ENCODE data around the gene DOCK10. TPM values are rescaled to one million over a fixed set of nuclear protein-coding genes. Genes with fewer than 3 reads are reported as not detected.

Gene DOCK10
- total and polyA plus RNA-seq, 4 donors: 7.6 to 81.8 (median 42.6) TPM

DNA sequence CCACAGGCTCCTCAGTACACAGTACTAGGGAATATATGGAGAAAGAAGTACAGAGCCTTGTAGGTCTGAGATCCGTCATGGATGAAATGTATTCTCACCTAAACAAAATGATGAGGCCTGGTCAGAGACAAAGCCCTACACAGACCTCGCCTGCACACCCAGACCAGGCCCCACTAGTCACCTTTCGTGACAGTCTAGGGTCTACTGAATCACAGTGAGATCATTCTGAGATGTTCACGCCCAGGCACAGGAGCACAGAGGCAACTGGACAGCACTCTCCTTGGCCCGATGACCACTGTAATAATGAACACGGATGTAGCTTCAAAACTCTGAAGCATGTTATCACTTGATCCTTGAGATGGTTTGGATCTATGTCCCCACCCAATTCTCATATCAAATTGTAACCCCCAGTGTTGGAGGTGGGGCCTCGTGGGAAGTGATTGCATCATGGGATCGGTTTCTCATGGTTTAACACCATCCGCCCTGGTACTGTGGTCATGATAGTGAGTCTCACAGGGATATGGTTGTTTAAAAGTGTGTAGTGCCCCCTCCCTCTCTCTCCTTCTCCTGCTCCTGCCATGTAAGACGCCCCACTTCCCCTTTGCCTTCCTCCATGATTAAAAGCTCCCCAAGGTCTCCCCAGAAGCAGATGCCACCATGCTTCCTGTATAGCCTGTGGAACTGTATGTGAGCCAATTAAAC, 15.1 kb downstream of the DOCK10 start:
- H3K36me3 ChIP-seq (ENCODE audit: control insufficient read depth in 1 of 2, insufficient read depth in 2 of 2, low read length in 1 of 2): no peaks in the 10 kb centered on the region
- no peaks in the 10 kb centered on the region for H3K9me3 ChIP-seq (ENCODE audit: control insufficient read depth, low read length)
- no peak overlapping the region for H3K27ac ChIP-seq (ENCODE audit: low read depth in 1 of 2, low read length in 2 of 2)
- 95 to 97% methylated on average over 10 of the region's 10 CpGs for WGBS, 2 donors
- DNase-seq: no peak
- no peaks in the 10 kb centered on the region for H3K4me1 ChIP-seq (ENCODE audit: control insufficient read depth in 1 of 2, insufficient read depth in 2 of 2, low read length in 2 of 2)
- H3K27me3 ChIP-seq (ENCODE audit: control insufficient read depth in 1 of 2, insufficient read depth in 2 of 2, low read length in 1 of 2): no peaks in the 10 kb centered on the region
- ATAC-seq (ENCODE audit: low FRiP score): no peak
- no peak overlapping the region for H3K4me3 ChIP-seq (ENCODE audit: low read length in 2 of 2)
- intact Hi-C loops (cut with DNase I): no loop called here

GRCh38 chr2:225025917-225026571, 16.2 kb downstream of the DOCK10 start:
- no peaks in the 10 kb centered on the region for H3K36me3 ChIP-seq (ENCODE audit: control insufficient read depth in 1 of 2, insufficient read depth in 2 of 2, low read length in 1 of 2)
- 92 to 93% methylated on average over 2 of the region's 2 CpGs for WGBS, 2 donors
- intact Hi-C loops (cut with DNase I): no loop called here
- H3K27ac ChIP-seq (ENCODE audit: low read depth in 1 of 2, low read length in 2 of 2): no peak overlapping the region
- no peaks in the 10 kb centered on the region for H3K27me3 ChIP-seq (ENCODE audit: control insufficient read depth in 1 of 2, insufficient read depth in 2 of 2, low read length in 1 of 2)
- H3K9me3 ChIP-seq (ENCODE audit: control insufficient read depth, low read length): no peaks in the 10 kb centered on the region
- DNase-seq: no peak
- no peak overlapping the region for H3K4me3 ChIP-seq (ENCODE audit: low read length in 2 of 2)
- no peaks in the 10 kb centered on the region for H3K4me1 ChIP-seq (ENCODE audit: control insufficient read depth in 1 of 2, insufficient read depth in 2 of 2, low read length in 2 of 2)
- no peak for ATAC-seq (ENCODE audit: low FRiP score)

- WGBS, 2 donors: 56 to 71% methylated on average over 4 of the region's 4 CpGs
- intact Hi-C loops (cut with DNase I): no loop called here
- H3K4me3 ChIP-seq (ENCODE audit: low read length in 2 of 2): no peak overlapping the region
Observed at GRCh38 chr2:225022188-225022587, 20.1 kb downstream of the DOCK10 start.

DNA sequence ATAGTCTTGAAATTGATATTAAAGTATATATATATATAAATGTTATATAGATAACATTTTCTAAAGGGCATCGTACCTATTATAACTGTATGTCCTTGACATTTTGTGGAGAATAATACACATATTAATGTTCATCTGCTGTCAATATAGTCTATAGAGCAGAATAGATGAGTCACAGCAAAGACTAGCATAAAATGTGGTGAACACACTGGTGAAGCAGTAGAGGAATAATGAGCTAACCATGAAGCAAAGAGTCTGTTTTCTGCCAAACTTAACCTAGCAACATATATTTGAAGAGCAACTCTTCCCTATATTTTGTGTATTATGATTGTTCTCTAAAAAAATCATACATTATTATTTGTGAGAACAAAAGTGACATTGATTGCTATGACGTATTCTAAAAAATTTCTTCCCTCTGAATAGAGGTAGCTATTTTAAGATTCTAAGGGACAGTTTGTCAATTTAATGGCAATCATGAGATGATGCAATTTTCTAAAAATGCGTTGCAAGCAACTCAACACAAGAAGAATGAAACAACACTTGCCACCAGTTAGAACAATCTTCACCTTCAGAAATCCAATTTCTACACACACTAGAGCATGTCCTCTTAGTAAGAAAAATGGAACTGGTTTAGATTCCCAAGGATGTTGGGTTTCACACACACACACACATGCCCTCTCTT, 22.0 kb downstream of the DOCK10 start:
- Histone ChIP-seq H3K9me3 (ENCODE audit: control insufficient read depth, low read length) (no peaks in the 10 kb centered on the region), H3K27me3 (ENCODE audit: control insufficient read depth in 1 of 2, insufficient read depth in 2 of 2, low read length in 1 of 2) (no peaks in the 10 kb centered on the region), H3K4me3 (ENCODE audit: low read length in 2 of 2) (no peak overlapping the region), H3K36me3 (ENCODE audit: control insufficient read depth in 1 of 2, insufficient read depth in 2 of 2, low read length in 1 of 2) (no peaks in the 10 kb centered on the region), H3K4me1 (ENCODE audit: control insufficient read depth in 1 of 2, insufficient read depth in 2 of 2, low read length in 2 of 2) (no peaks in the 10 kb centered on the region), H3K27ac (ENCODE audit: low read depth in 1 of 2, low read length in 2 of 2) (no peak overlapping the region)
- DNase-seq (no peak), ATAC-seq (ENCODE audit: low FRiP score) (no peak)
- intact Hi-C loops (cut with DNase I): no loop called here
- 91 to 95% methylated on average over 3 of the region's 3 CpGs for WGBS, 2 donors

More at GRCh38 chr2:225022188-225022587, 20.1 kb downstream of the DOCK10 start:
- no peak for DNase-seq
- no peaks in the 10 kb centered on the region for H3K9me3 ChIP-seq (ENCODE audit: control insufficient read depth, low read length)
- no peak for ATAC-seq (ENCODE audit: low FRiP score)
- H3K27me3 ChIP-seq (ENCODE audit: control insufficient read depth in 1 of 2, insufficient read depth in 2 of 2, low read length in 1 of 2): no peaks in the 10 kb centered on the region
- H3K36me3 ChIP-seq (ENCODE audit: control insufficient read depth in 1 of 2, insufficient read depth in 2 of 2, low read length in 1 of 2): no peaks in the 10 kb centered on the region
- no peak overlapping the region for H3K27ac ChIP-seq (ENCODE audit: low read depth in 1 of 2, low read length in 2 of 2)
- H3K4me1 ChIP-seq (ENCODE audit: control insufficient read depth in 1 of 2, insufficient read depth in 2 of 2, low read length in 2 of 2): no peaks in the 10 kb centered on the region

GRCh38 chr2:225019105-225019504, 23.2 kb downstream of the DOCK10 start:
- H3K4me3 ChIP-seq (ENCODE audit: low read length in 2 of 2): no peak overlapping the region
- intact Hi-C loops (cut with DNase I): no loop called here
- no peaks in the 10 kb centered on the region for H3K4me1 ChIP-seq (ENCODE audit: control insufficient read depth in 1 of 2, insufficient read depth in 2 of 2, low read length in 2 of 2)
- no peaks in the 10 kb centered on the region for H3K36me3 ChIP-seq (ENCODE audit: control insufficient read depth in 1 of 2, insufficient read depth in 2 of 2, low read length in 1 of 2)
- ATAC-seq (ENCODE audit: low FRiP score) (no peak), DNase-seq (no peak)
- no peaks in the 10 kb centered on the region for H3K27me3 ChIP-seq (ENCODE audit: control insufficient read depth in 1 of 2, insufficient read depth in 2 of 2, low read length in 1 of 2)
- WGBS, 2 donors: 96 to 98% methylated on average over 4 of the region's 4 CpGs
- no peak overlapping the region for H3K27ac ChIP-seq (ENCODE audit: low read depth in 1 of 2, low read length in 2 of 2)
- H3K9me3 ChIP-seq (ENCODE audit: control insufficient read depth, low read length): no peaks in the 10 kb centered on the region

GRCh38 chr2:225017713-225018112, 24.6 kb downstream of the DOCK10 start:
- H3K27me3 ChIP-seq (ENCODE audit: control insufficient read depth in 1 of 2, insufficient read depth in 2 of 2, low read length in 1 of 2): no peaks in the 10 kb centered on the region
- DNase-seq (no peak), ATAC-seq (ENCODE audit: low FRiP score) (no peak)
- H3K4me3 ChIP-seq (ENCODE audit: low read length in 2 of 2): no peak overlapping the region
- H3K27ac ChIP-seq (ENCODE audit: low read depth in 1 of 2, low read length in 2 of 2): no peak overlapping the region
- intact Hi-C loops (cut with DNase I): no loop called here
- 42 to 53% methylated on average over 3 of the region's 3 CpGs for WGBS, 2 donors
- no peaks in the 10 kb centered on the region for H3K4me1 ChIP-seq (ENCODE audit: control insufficient read depth in 1 of 2, insufficient read depth in 2 of 2, low read length in 2 of 2)
- H3K36me3 ChIP-seq (ENCODE audit: control insufficient read depth in 1 of 2, insufficient read depth in 2 of 2, low read length in 1 of 2): no peaks in the 10 kb centered on the region
- no peaks in the 10 kb centered on the region for H3K9me3 ChIP-seq (ENCODE audit: control insufficient read depth, low read length)

- no peak for DNase-seq
- no peaks in the 10 kb centered on the region for H3K4me1 ChIP-seq (ENCODE audit: control insufficient read depth in 1 of 2, insufficient read depth in 2 of 2, low read length in 2 of 2)
- intact Hi-C loops (cut with DNase I): no loop called here
- H3K36me3 ChIP-seq (ENCODE audit: control insufficient read depth in 1 of 2, insufficient read depth in 2 of 2, low read length in 1 of 2): no peaks in the 10 kb centered on the region
- H3K27me3 ChIP-seq (ENCODE audit: control insufficient read depth in 1 of 2, insufficient read depth in 2 of 2, low read length in 1 of 2): no peaks in the 10 kb centered on the region
- H3K27ac ChIP-seq (ENCODE audit: low read depth in 1 of 2, low read length in 2 of 2): no peak overlapping the region
- no peak for ATAC-seq (ENCODE audit: low FRiP score)
- no peaks in the 10 kb centered on the region for H3K9me3 ChIP-seq (ENCODE audit: control insufficient read depth, low read length)
- WGBS, 2 donors: 97% methylated on average over 2 of the region's 2 CpGs
- no peak overlapping the region for H3K4me3 ChIP-seq (ENCODE audit: low read length in 2 of 2)
Observed at GRCh38 chr2:225017098-225017685, 25.1 kb downstream of the DOCK10 start.

- H3K9me3 ChIP-seq (ENCODE audit: control insufficient read depth, low read length): no peaks in the 10 kb centered on the region
- no peak overlapping the region for H3K4me3 ChIP-seq (ENCODE audit: low read length in 2 of 2)
- 96 to 98% methylated on average over 2 of the region's 2 CpGs for WGBS, 2 donors
- H3K4me1 ChIP-seq (ENCODE audit: control insufficient read depth in 1 of 2, insufficient read depth in 2 of 2, low read length in 2 of 2): no peaks in the 10 kb centered on the region
- intact Hi-C loops (cut with DNase I): no loop called here
- no peaks in the 10 kb centered on the region for H3K36me3 ChIP-seq (ENCODE audit: control insufficient read depth in 1 of 2, insufficient read depth in 2 of 2, low read length in 1 of 2)
- DNase-seq (no peak), ATAC-seq (ENCODE audit: low FRiP score) (no peak)
- H3K27me3 ChIP-seq (ENCODE audit: control insufficient read depth in 1 of 2, insufficient read depth in 2 of 2, low read length in 1 of 2): no peaks in the 10 kb centered on the region
- no peak overlapping the region for H3K27ac ChIP-seq (ENCODE audit: low read depth in 1 of 2, low read length in 2 of 2)
Observed at GRCh38 chr2:225013425-225014365, 28.6 kb downstream of the DOCK10 start.

Data from aorta (tissue), 5 donors.